Forelimb muscle (tissue), 1 donor: ENCODE data around the gene AGTRAP. TPM values are rescaled to one million over a fixed set of nuclear protein-coding genes. Genes with fewer than 3 reads are reported as not detected.

Experiments
- DNase-seq: peaks from one replicate; pipeline ENCODE4 v3.0.0-alpha.2; 2013; ENCODE audit warnings: low read depth
- polyA plus RNA-seq: library from polyadenylated mRNA; unstranded; fragments of 120-200 nt; gene quantifications from one replicate; pipeline ENCODE4 v1.2.1, GENCODE V29; 2013; ENCODE audit not compliant: insufficient read length

Gene AGTRAP
- polyA plus RNA-seq, 1 donor, result 18.2 TPM

GRCh38 chr1:11783556-11783955 is 47.6 kb downstream of the AGTRAP start:
- no peak for DNase-seq

GRCh38 chr1:11784256-11784992 is 48.5 kb downstream of the AGTRAP start:
- no peak for DNase-seq

- no peak for DNase-seq
Observed at GRCh38 chr1:11784993-11785769, 49.2 kb downstream of the AGTRAP start.

GRCh38 chr1:11786168-11786567 is 50.2 kb downstream of the AGTRAP start:
- no peak for DNase-seq

GRCh38 chr1:11787251-11787803 is 51.4 kb downstream of the AGTRAP start:
- no peak for DNase-seq

GRCh38 chr1:11787804-11788436 is 52.0 kb downstream of the AGTRAP start:
- no peak for DNase-seq

- DNase-seq, result no peak
Observed at GRCh38 chr1:11788549-11789053, 52.7 kb downstream of the AGTRAP start.

- no peak for DNase-seq
Observed at GRCh38 chr1:11789126-11790067, 53.5 kb downstream of the AGTRAP start.

GRCh38 chr1:11790101-11790879 is 54.4 kb downstream of the AGTRAP start:
- DNase-seq, result no peak

GRCh38 chr1:11790880-11791715 is 55.2 kb downstream of the AGTRAP start:
- no peak for DNase-seq

- DNase-seq, result no peak
Observed at GRCh38 chr1:11792106-11792505, 56.2 kb downstream of the AGTRAP start.

GRCh38 chr1:11793819-11794218 is 57.9 kb downstream of the AGTRAP start:
- no peak for DNase-seq

- no peak for DNase-seq
Observed at GRCh38 chr1:11794446-11795237, 58.7 kb downstream of the AGTRAP start.

GRCh38 chr1:11795238-11795890 is 59.4 kb downstream of the AGTRAP start:
- DNase-seq, result no peak

GRCh38 chr1:11796036-11796828 is 60.3 kb downstream of the AGTRAP start:
- DNase-seq, result no peak

- no peak for DNase-seq
Observed at GRCh38 chr1:11797525-11798216, 61.7 kb downstream of the AGTRAP start.
